ENCODE measurements around the gene KLHL42.

KLHL42 gene

GRCh38 chr12:27800819-27801218 is 20.8 kb downstream of the KLHL42 start:
- H3K36me3 ChIP-seq (replicated peaks in 1 of 2; ENCODE audit: control insufficient read depth in 2 of 2, insufficient read depth in 2 of 2, low read length in 2 of 2), result peaks cover 16 to 57% of the 10 kb centered on the region in 2 donors
- H2BK120ac ChIP-seq (ENCODE audit: low read depth, low read length), result no peak overlapping the region
- no peak overlapping the region for H2BK15ac ChIP-seq (ENCODE audit: low read length)
- no peak overlapping the region for H4K8ac ChIP-seq (ENCODE audit: low read depth, low read length)
- no peak overlapping the region for H3K4me2 ChIP-seq (ENCODE audit: insufficient read depth, low read length, poor library complexity, severe bottlenecking)
- H3K14ac ChIP-seq (ENCODE audit: low read length), result no peak overlapping the region
- no peak overlapping the region for H2AK5ac ChIP-seq (ENCODE audit: low read depth, low read length)
- no peak overlapping the region for H3K9ac ChIP-seq (ENCODE audit: low read depth, low read length, poor library complexity)
- H2AFZ ChIP-seq (ENCODE audit: low read length), result no peak overlapping the region
- H3K27me3 ChIP-seq (ENCODE audit: control insufficient read depth in 3 of 3, insufficient read depth in 3 of 3, low read depth in 1 of 3, low read length in 3 of 3), result no peaks in the 10 kb centered on the region
- no peaks in the 10 kb centered on the region for H3K4me1 ChIP-seq (ENCODE audit: control insufficient read depth in 2 of 2, insufficient read depth in 1 of 2, low read depth in 1 of 2, low read length in 2 of 2)
- H4K91ac ChIP-seq (ENCODE audit: low read depth, low read length, poor library complexity), result no peak overlapping the region
- no peak overlapping the region for H2BK5ac ChIP-seq (ENCODE audit: low read length)
- WGBS, 2 donors (ENCODE audit: extremely low coverage in 2 of 2, insufficient read length in 2 of 2, insufficient replicate concordance in 1 of 2), result no CpG with 5 or more reads among the region's 3 CpGs
- no peak overlapping the region for H3K23ac ChIP-seq (ENCODE audit: low read depth, low read length, poor library complexity)
- H3K4ac ChIP-seq (ENCODE audit: low read length), result no peak overlapping the region
- no peaks in the 10 kb centered on the region for H3K79me1 ChIP-seq (ENCODE audit: low read depth, low read length)
- H3K27ac ChIP-seq (replicated peaks; ENCODE audit: low read length), result no peak overlapping the region
- peaks cover 0 to 1% of the 10 kb centered on the region in 2 donors for H3K9me3 ChIP-seq (replicated peaks in 1 of 2; ENCODE audit: control insufficient read depth in 2 of 2, insufficient read depth in 1 of 2, low read depth in 1 of 2, low read length in 2 of 2)
- H2BK12ac ChIP-seq (ENCODE audit: low read length), result no peak overlapping the region
- H3K4me3 ChIP-seq (ENCODE audit: low read length in 2 of 2), result no peak overlapping the region
- DNase-seq (ENCODE audit: low spot score), result no peak
- H3K18ac ChIP-seq (ENCODE audit: low read length), result no peak overlapping the region

GRCh38 chr12:27801630-27802029 is 21.6 kb downstream of the KLHL42 start:
- Histone ChIP-seq H3K4ac (ENCODE audit: low read length) (no peak overlapping the region), H3K18ac (ENCODE audit: low read length) (no peak overlapping the region), H4K91ac (ENCODE audit: low read depth, low read length, poor library complexity) (no peak overlapping the region), H3K27me3 (ENCODE audit: control insufficient read depth in 3 of 3, insufficient read depth in 3 of 3, low read depth in 1 of 3, low read length in 3 of 3) (no peaks in the 10 kb centered on the region), H2BK5ac (ENCODE audit: low read length) (no peak overlapping the region), H2AFZ (ENCODE audit: low read length) (no peak overlapping the region), H2AK5ac (ENCODE audit: low read depth, low read length) (no peak overlapping the region), H4K8ac (ENCODE audit: low read depth, low read length) (no peak overlapping the region), H3K4me2 (ENCODE audit: insufficient read depth, low read length, poor library complexity, severe bottlenecking) (no peak overlapping the region), H3K4me3 (ENCODE audit: low read length in 2 of 2) (no peak overlapping the region), H3K23ac (ENCODE audit: low read depth, low read length, poor library complexity) (no peak overlapping the region), H3K79me1 (ENCODE audit: low read depth, low read length) (no peaks in the 10 kb centered on the region), H3K14ac (ENCODE audit: low read length) (no peak overlapping the region), H3K4me1 (ENCODE audit: control insufficient read depth in 2 of 2, insufficient read depth in 1 of 2, low read depth in 1 of 2, low read length in 2 of 2) (no peaks in the 10 kb centered on the region), H3K36me3 (replicated peaks in 1 of 2; ENCODE audit: control insufficient read depth in 2 of 2, insufficient read depth in 2 of 2, low read length in 2 of 2) (peaks cover 13 to 49% of the 10 kb centered on the region in 2 donors), H3K27ac (replicated peaks; ENCODE audit: low read length) (no peak overlapping the region), H3K9ac (ENCODE audit: low read depth, low read length, poor library complexity) (no peak overlapping the region), H3K9me3 (replicated peaks in 1 of 2; ENCODE audit: control insufficient read depth in 2 of 2, insufficient read depth in 1 of 2, low read depth in 1 of 2, low read length in 2 of 2) (peaks cover 0 to 1% of the 10 kb centered on the region in 2 donors), H2BK120ac (ENCODE audit: low read depth, low read length) (no peak overlapping the region), H2BK12ac (ENCODE audit: low read length) (no peak overlapping the region), H2BK15ac (ENCODE audit: low read length) (no peak overlapping the region)
- no CpG with 5 or more reads among the region's 5 CpGs for WGBS, 2 donors (ENCODE audit: extremely low coverage in 2 of 2, insufficient read length in 2 of 2, insufficient replicate concordance in 1 of 2)
- DNase-seq (ENCODE audit: low spot score), result no peak

GRCh38 chr12:27802511-27802910 is 22.5 kb downstream of the KLHL42 start:
- WGBS, 2 donors (ENCODE audit: extremely low coverage in 2 of 2, insufficient read length in 2 of 2, insufficient replicate concordance in 1 of 2), result no CpG with 5 or more reads among the region's 4 CpGs
- no peak overlapping the region for H3K4me3 ChIP-seq (ENCODE audit: low read length in 2 of 2)

GRCh38 chr12:27802936-27803335 is 22.9 kb downstream of the KLHL42 start:
- Histone ChIP-seq H3K14ac (ENCODE audit: low read length) (no peak overlapping the region), H3K4ac (ENCODE audit: low read length) (no peak overlapping the region), H4K91ac (ENCODE audit: low read depth, low read length, poor library complexity) (no peak overlapping the region), H3K18ac (ENCODE audit: low read length) (no peak overlapping the region), H3K23ac (ENCODE audit: low read depth, low read length, poor library complexity) (no peak overlapping the region), H2BK120ac (ENCODE audit: low read depth, low read length) (no peak overlapping the region), H3K79me1 (ENCODE audit: low read depth, low read length) (no peaks in the 10 kb centered on the region), H4K8ac (ENCODE audit: low read depth, low read length) (no peak overlapping the region), H2BK15ac (ENCODE audit: low read length) (no peak overlapping the region), H2AK5ac (ENCODE audit: low read depth, low read length) (no peak overlapping the region), H3K36me3 (replicated peaks in 1 of 2; ENCODE audit: control insufficient read depth in 2 of 2, insufficient read depth in 2 of 2, low read length in 2 of 2) (peaks cover 3 to 36% of the 10 kb centered on the region in 2 donors), H3K4me2 (ENCODE audit: insufficient read depth, low read length, poor library complexity, severe bottlenecking) (no peak overlapping the region), H2BK5ac (ENCODE audit: low read length) (no peak overlapping the region), H3K9ac (ENCODE audit: low read depth, low read length, poor library complexity) (no peak overlapping the region), H3K4me3 (ENCODE audit: low read length in 2 of 2) (no peak overlapping the region), H3K27me3 (ENCODE audit: control insufficient read depth in 3 of 3, insufficient read depth in 3 of 3, low read depth in 1 of 3, low read length in 3 of 3) (no peaks in the 10 kb centered on the region), H2BK12ac (ENCODE audit: low read length) (no peak overlapping the region), H3K4me1 (ENCODE audit: control insufficient read depth in 2 of 2, insufficient read depth in 1 of 2, low read depth in 1 of 2, low read length in 2 of 2) (no peaks in the 10 kb centered on the region), H2AFZ (ENCODE audit: low read length) (no peak overlapping the region), H3K27ac (replicated peaks; ENCODE audit: low read length) (no peak overlapping the region), H3K9me3 (replicated peaks in 1 of 2; ENCODE audit: control insufficient read depth in 2 of 2, insufficient read depth in 1 of 2, low read depth in 1 of 2, low read length in 2 of 2) (no peaks in the 10 kb centered on the region)
- WGBS, 2 donors (ENCODE audit: extremely low coverage in 2 of 2, insufficient read length in 2 of 2, insufficient replicate concordance in 1 of 2), result no CpG with 5 or more reads among the region's 2 CpGs
- no peak for DNase-seq (ENCODE audit: low spot score)

More at GRCh38 chr12:27802511-27802910, 22.5 kb downstream of the KLHL42 start:
- H2BK120ac ChIP-seq (ENCODE audit: low read depth, low read length), result no peak overlapping the region
- no peak overlapping the region for H3K23ac ChIP-seq (ENCODE audit: low read depth, low read length, poor library complexity)
- H3K18ac ChIP-seq (ENCODE audit: low read length), result no peak overlapping the region
- H3K4me2 ChIP-seq (ENCODE audit: insufficient read depth, low read length, poor library complexity, severe bottlenecking), result no peak overlapping the region
- no peaks in the 10 kb centered on the region for H3K27me3 ChIP-seq (ENCODE audit: control insufficient read depth in 3 of 3, insufficient read depth in 3 of 3, low read depth in 1 of 3, low read length in 3 of 3)
- no peak overlapping the region for H2BK5ac ChIP-seq (ENCODE audit: low read length)
- H4K8ac ChIP-seq (ENCODE audit: low read depth, low read length), result no peak overlapping the region
- H3K36me3 ChIP-seq (replicated peaks in 1 of 2; ENCODE audit: control insufficient read depth in 2 of 2, insufficient read depth in 2 of 2, low read length in 2 of 2), result peaks cover 7 to 40% of the 10 kb centered on the region in 2 donors
- H3K27ac ChIP-seq (replicated peaks; ENCODE audit: low read length), result no peak overlapping the region
- H2BK15ac ChIP-seq (ENCODE audit: low read length), result no peak overlapping the region
- H3K4me1 ChIP-seq (ENCODE audit: control insufficient read depth in 2 of 2, insufficient read depth in 1 of 2, low read depth in 1 of 2, low read length in 2 of 2), result no peaks in the 10 kb centered on the region
- no peak for DNase-seq (ENCODE audit: low spot score)
- H2AK5ac ChIP-seq (ENCODE audit: low read depth, low read length), result no peak overlapping the region
- H2AFZ ChIP-seq (ENCODE audit: low read length), result no peak overlapping the region
- peaks cover 0 to 1% of the 10 kb centered on the region in 2 donors for H3K9me3 ChIP-seq (replicated peaks in 1 of 2; ENCODE audit: control insufficient read depth in 2 of 2, insufficient read depth in 1 of 2, low read depth in 1 of 2, low read length in 2 of 2)
- no peak overlapping the region for H3K4ac ChIP-seq (ENCODE audit: low read length)
- no peak overlapping the region for H2BK12ac ChIP-seq (ENCODE audit: low read length)
- H4K91ac ChIP-seq (ENCODE audit: low read depth, low read length, poor library complexity), result no peak overlapping the region
- no peaks in the 10 kb centered on the region for H3K79me1 ChIP-seq (ENCODE audit: low read depth, low read length)
- no peak overlapping the region for H3K14ac ChIP-seq (ENCODE audit: low read length)
- no peak overlapping the region for H3K9ac ChIP-seq (ENCODE audit: low read depth, low read length, poor library complexity)

Data from neuronal stem cell (in vitro differentiated cells).